Loucy (cell line): ENCODE data around the gene WWOX.

Source experiments
- H2AFZ ChIP-seq: fragments of 200-600 bp; sonication (generic); 2 replicates; pipeline ENCODE4 v1.6.0; 2016; ENCODE audit warnings: antibody characterized with exemption, mild to moderate bottlenecking, low read length, moderate library complexity
- H3F3A ChIP-seq: fragments of 200-600 bp; 2 replicates; pipeline ENCODE4 v1.6.0; 2016; ENCODE audit warnings: antibody characterized with exemption, low read depth, mild to moderate bottlenecking
- H3K27me3 ChIP-seq: fragments of 200-600 bp; sonication (generic); 2 replicates; pipeline ENCODE4 v1.6.1; 2014; ENCODE audit warnings: low read length, mild to moderate bottlenecking; ENCODE audit not compliant: insufficient read depth, poor library complexity, severe bottlenecking
- H3K36me3 ChIP-seq: fragments of 200-600 bp; sonication (generic); 2 replicates; pipeline ENCODE4 v1.6.1; 2016; ENCODE audit warnings: low read length; ENCODE audit not compliant: insufficient read depth
- H3K4me1 ChIP-seq: fragments of 200-600 bp; sonication (generic); 2 replicates; pipeline ENCODE4 v1.5.1; 2014; ENCODE audit warnings: low read length, mild to moderate bottlenecking; ENCODE audit not compliant: insufficient read depth, poor library complexity, severe bottlenecking
- H3K4me2 ChIP-seq: fragments of 200-600 bp; sonication (generic); 2 replicates; pipeline ENCODE4 v1.6.0; 2014; ENCODE audit warnings: antibody characterized with exemption, low read length, low read depth, mild to moderate bottlenecking; ENCODE audit not compliant: poor library complexity, severe bottlenecking
- H3K4me3 ChIP-seq: fragments of 200-600 bp; sonication (generic); 2 replicates; pipeline ENCODE4 v1.5.1; 2014; ENCODE audit warnings: low read length, mild to moderate bottlenecking, mixed read lengths; ENCODE audit not compliant: poor library complexity, severe bottlenecking
- H3K79me2 ChIP-seq: fragments of 200-600 bp; sonication (generic); 2 replicates; pipeline ENCODE4 v1.6.1; 2014; ENCODE audit warnings: low read length; ENCODE audit not compliant: insufficient read depth
- H3K9ac ChIP-seq: fragments of 200-600 bp; sonication (generic); 2 replicates; pipeline ENCODE4 v1.6.0; 2014; ENCODE audit warnings: mild to moderate bottlenecking, low read depth, low read length, moderate library complexity; ENCODE audit not compliant: poor library complexity, severe bottlenecking
- H3K9me2 ChIP-seq: fragments of 200-600 bp; sonication (generic); replicated peaks from 2 replicates; pipeline ENCODE4 v1.6.1; 2016; ENCODE audit warnings: low read depth, low read length, mixed read lengths
- H3K9me3 ChIP-seq: fragments of 200-600 bp; sonication (generic); 2 replicates; pipeline ENCODE4 v1.6.1; 2014; ENCODE audit warnings: mild to moderate bottlenecking, antibody characterized with exemption, low read length, low read depth; ENCODE audit not compliant: insufficient read depth
- H4K20me1 ChIP-seq: fragments of 200-600 bp; sonication (generic); 2 replicates; pipeline ENCODE4 v1.6.0; 2014; ENCODE audit warnings: antibody characterized with exemption, low read length, mild to moderate bottlenecking; ENCODE audit not compliant: insufficient read depth, poor library complexity, severe bottlenecking
- EZH2phosphoT487 ChIP-seq: fragments of 200-600 bp; IDR thresholded peaks from 2 replicates; pipeline ENCODE4 v1.6.1; 2018; ENCODE audit warnings: antibody characterized with exemption, mild to moderate bottlenecking, moderate library complexity, borderline replicate concordance
- TF ChIP-seq, protein P1 (sequence below): fragments of 200-600 bp; sonication (generic); conservative IDR thresholded peaks from 2 replicates; pipeline ENCODE4 v1.5.1; 2014; ENCODE audit warnings: mild to moderate bottlenecking, antibody characterized with exemption, low read length

Gene WWOX

GRCh38 chr16:78842950-78843349, 743.5 kb downstream of the WWOX start:
- Histone ChIP-seq H3K4me3 (no peak overlapping the region), H3K4me1 (no peaks in the 10 kb centered on the region), H3K4me2 (no peak overlapping the region), H3K9ac (no peak overlapping the region), H2AFZ (no peak overlapping the region), H3K79me2 (no peaks in the 10 kb centered on the region), H4K20me1 (peaks cover 2% of the 10 kb centered on the region), H3K9me2 (no peaks in the 10 kb centered on the region), H3F3A (no peaks in the 10 kb centered on the region), H3K9me3 (no peaks in the 10 kb centered on the region), H3K36me3 (no peaks in the 10 kb centered on the region), H3K27me3 (no peaks in the 10 kb centered on the region)
- no peak for TF ChIP-seq EZH2phosphoT487

- no peak overlapping the region for H3K4me3 ChIP-seq
- H3K36me3 ChIP-seq = no peaks in the 10 kb centered on the region
- no peaks in the 10 kb centered on the region for H3K4me1 ChIP-seq
These were observed 744.5 kb downstream of the WWOX start for GRCh38 chr16:78843978-78844377.

DNA sequence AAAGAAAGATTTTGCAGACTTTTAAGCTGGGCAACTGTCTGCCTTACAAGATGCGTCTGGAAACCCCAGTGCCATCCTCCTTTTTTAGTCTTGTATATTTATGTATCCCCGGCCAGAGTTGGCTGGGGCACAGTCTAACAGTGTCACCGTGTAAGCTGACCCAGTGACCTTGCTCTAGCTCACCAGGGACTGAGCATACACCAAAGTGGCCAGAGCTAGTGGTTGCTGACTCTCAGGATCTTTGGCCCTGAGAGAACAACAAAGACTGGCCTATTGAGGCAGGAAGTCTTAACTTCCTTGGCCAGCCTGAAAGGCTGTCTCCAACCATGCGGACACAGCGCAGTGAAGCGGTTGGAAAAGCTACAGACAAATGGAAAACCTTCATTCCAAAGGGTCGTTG, 745.2 kb downstream of the WWOX start:
- no peak overlapping the region for H3K9ac ChIP-seq
- H3K9me2 ChIP-seq = no peaks in the 10 kb centered on the region
- H3K4me2 ChIP-seq = no peak overlapping the region
- no peaks in the 10 kb centered on the region for H3K9me3 ChIP-seq
- no peaks in the 10 kb centered on the region for H3K79me2 ChIP-seq
- no peak overlapping the region for H3K4me3 ChIP-seq
- H4K20me1 ChIP-seq = peaks cover 2% of the 10 kb centered on the region
- no peaks in the 10 kb centered on the region for H3F3A ChIP-seq
- H3K4me1 ChIP-seq = no peaks in the 10 kb centered on the region
- no peaks in the 10 kb centered on the region for H3K36me3 ChIP-seq
- H2AFZ ChIP-seq = no peak overlapping the region
- H3K27me3 ChIP-seq = no peaks in the 10 kb centered on the region
- no peak for TF ChIP-seq EZH2phosphoT487

More at GRCh38 chr16:78843978-78844377, 744.5 kb downstream of the WWOX start:
- H3K79me2 ChIP-seq = no peaks in the 10 kb centered on the region
- peaks cover 2% of the 10 kb centered on the region for H4K20me1 ChIP-seq
- H2AFZ ChIP-seq = no peak overlapping the region
- H3K9me2 ChIP-seq = no peaks in the 10 kb centered on the region
- H3K9me3 ChIP-seq = no peaks in the 10 kb centered on the region
- no peak overlapping the region for H3K4me2 ChIP-seq
- H3K27me3 ChIP-seq = no peaks in the 10 kb centered on the region
- no peaks in the 10 kb centered on the region for H3F3A ChIP-seq
- no peak for TF ChIP-seq EZH2phosphoT487
- TF ChIP-seq, protein P1, sequence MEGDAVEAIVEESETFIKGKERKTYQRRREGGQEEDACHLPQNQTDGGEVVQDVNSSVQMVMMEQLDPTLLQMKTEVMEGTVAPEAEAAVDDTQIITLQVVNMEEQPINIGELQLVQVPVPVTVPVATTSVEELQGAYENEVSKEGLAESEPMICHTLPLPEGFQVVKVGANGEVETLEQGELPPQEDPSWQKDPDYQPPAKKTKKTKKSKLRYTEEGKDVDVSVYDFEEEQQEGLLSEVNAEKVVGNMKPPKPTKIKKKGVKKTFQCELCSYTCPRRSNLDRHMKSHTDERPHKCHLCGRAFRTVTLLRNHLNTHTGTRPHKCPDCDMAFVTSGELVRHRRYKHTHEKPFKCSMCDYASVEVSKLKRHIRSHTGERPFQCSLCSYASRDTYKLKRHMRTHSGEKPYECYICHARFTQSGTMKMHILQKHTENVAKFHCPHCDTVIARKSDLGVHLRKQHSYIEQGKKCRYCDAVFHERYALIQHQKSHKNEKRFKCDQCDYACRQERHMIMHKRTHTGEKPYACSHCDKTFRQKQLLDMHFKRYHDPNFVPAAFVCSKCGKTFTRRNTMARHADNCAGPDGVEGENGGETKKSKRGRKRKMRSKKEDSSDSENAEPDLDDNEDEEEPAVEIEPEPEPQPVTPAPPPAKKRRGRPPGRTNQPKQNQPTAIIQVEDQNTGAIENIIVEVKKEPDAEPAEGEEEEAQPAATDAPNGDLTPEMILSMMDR = no peak
- H3K9ac ChIP-seq = no peak overlapping the region

- H3K9me3 ChIP-seq = no peaks in the 10 kb centered on the region
- H3K4me1 ChIP-seq = no peaks in the 10 kb centered on the region
- peaks cover 2% of the 10 kb centered on the region for H4K20me1 ChIP-seq
- no peaks in the 10 kb centered on the region for H3F3A ChIP-seq
- no peak overlapping the region for H2AFZ ChIP-seq
- H3K79me2 ChIP-seq = no peaks in the 10 kb centered on the region
- no peaks in the 10 kb centered on the region for H3K27me3 ChIP-seq
- no peaks in the 10 kb centered on the region for H3K9me2 ChIP-seq
- H3K4me2 ChIP-seq = no peak overlapping the region
- TF ChIP-seq, protein P1 = no peak
- TF ChIP-seq EZH2phosphoT487 = no peak
- no peaks in the 10 kb centered on the region for H3K36me3 ChIP-seq
- no peak overlapping the region for H3K9ac ChIP-seq
- no peak overlapping the region for H3K4me3 ChIP-seq
These were observed 751.8 kb downstream of the WWOX start for GRCh38 chr16:78851266-78851665.
